ENCODE measurements around the gene NRN1L.
A peak's percentile ranks its signal among the peaks of the same experiment; 100 is the strongest.
"Not testable (repeated sequence)": the region's sequence is repeated elsewhere in the genome, so short reads cannot be mapped to it uniquely, and the experiment has no call there.

Gene NRN1L

GRCh38 chr16:67861877-67862276 is 22.8 kb upstream of the NRN1L start:
- no peak for DNase-seq

DNA sequence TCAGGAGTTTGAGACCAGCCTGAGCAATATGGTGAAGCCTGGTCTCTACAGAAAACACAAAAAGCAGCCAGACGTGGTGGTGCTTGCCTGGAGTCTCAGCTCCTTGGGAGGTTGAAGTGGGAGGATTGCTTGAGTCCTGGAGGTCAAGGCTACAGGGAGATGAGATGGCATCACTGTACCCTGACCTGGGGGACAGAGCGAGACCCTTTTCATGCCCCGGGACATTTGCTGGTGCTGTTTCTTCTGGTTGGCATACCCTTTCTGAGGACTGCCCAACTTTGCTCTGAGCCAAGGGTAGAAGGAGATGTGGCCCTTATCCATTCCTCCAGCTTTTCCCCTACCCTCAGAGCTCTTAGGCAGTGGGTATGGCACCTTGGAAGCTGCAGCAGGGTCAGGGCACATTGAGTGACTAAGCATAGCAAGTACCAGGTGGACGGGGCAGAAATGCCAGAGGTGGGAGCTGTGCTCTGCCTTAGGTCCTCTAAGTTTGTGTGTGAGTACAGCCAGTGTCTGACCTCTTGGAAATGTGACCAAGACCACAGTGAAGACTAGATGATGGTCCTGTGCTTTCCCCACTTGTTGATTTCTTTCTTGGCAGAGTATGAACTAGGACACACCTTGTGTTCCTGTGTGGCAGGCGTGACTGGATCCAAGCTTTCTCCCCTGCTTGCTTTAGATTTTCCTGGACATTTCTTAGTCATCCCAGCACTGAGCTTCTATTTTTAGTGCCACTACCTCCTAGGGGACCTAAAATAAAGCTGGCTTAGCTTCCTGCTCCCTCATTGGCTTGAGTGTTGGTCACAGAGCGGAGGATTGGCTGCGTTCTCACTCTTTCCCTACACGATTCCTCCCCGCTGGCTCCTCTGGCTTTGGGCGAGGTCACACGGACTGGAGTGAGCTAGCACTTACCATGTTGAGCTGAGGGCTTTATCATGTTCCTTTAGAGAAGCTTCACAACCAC is 21.8 kb upstream of the NRN1L start:
- DNase-seq: no peak

GRCh38 chr16:67864044-67864443 is 20.6 kb upstream of the NRN1L start:
- not testable (repeated sequence) for DNase-seq

DNA sequence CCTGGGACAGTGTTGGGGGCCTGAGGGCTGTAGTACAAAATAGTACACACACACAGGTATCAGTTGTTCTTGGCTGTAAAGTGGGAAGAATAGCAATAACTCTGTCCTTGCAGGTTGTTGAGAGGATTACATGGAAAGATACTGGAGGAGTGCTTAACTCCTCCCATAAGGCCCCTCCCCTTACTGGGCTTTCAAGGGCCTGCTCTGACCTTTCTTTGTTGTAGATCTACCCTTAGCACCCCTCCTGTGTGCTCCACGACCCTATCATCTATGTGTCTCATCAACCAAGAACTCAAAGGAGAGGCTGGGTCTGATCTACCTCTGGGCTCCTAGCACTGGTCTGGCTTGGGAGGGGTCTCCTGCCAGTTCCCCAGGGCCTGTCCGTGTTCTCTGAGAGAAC is 20.1 kb upstream of the NRN1L start:
- no peak for DNase-seq

DNA sequence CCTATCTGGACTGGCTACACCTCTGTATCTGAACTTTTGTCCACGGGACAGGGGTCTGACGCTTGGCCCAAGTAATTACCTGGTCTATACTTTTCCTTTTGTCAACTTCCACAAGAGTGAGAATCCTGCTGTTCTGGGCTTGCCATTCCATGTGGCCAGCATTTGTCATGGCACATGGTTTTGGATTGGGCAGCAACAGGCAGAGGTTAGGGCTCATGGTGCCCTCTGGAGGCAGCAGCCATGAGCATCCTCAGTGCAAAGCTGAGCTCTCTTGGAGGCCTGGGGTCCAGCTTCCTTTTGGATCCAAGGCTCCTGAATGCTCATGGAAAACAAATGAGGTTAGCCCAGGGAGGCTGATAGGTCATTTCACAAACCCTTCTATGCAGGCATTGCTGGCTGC is 19.4 kb upstream of the NRN1L start:
- no peak for DNase-seq

GRCh38 chr16:67868290-67868689 is 16.4 kb upstream of the NRN1L start:
- no peak for DNase-seq

DNA sequence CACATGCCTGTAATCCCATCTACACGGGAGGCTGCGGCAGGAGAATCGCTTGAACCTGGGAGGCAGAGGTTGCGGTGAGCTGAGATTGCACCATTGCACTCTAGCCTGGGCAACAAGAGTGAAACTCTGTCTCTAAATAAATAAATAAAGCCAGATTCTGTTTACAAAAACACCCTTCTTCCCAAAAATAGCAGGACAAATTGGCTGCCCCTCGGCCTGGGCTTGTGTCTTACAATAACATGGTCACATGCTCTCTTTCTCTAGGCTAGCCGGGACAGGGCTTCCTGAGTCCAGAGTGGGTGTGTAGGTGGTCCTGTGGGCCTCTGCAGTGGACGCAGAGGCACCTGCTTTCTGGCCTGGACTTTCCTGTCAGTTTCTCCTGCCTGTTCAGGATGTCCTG is 15.0 kb upstream of the NRN1L start:
- DNase-seq: no peak

GRCh38 chr16:67871256-67871655 is 13.4 kb upstream of the NRN1L start:
- no peak for DNase-seq

- no peak for DNase-seq
Observed at GRCh38 chr16:67872131-67872630, 12.5 kb upstream of the NRN1L start.

- DNase-seq: peak; percentile 92
Observed at GRCh38 chr16:67872631-67873434, 11.9 kb upstream of the NRN1L start, which contains the start of gene EDC4. Gene EDC4 (plus strand): TSS chr16:67873052. CDS start chr16:67873262, 210 bp downstream.

GRCh38 chr16:67873435-67874370 is 11.0 kb upstream of the NRN1L start:
- DNase-seq: peak; percentile 39

- DNase-seq: no peak
Observed at GRCh38 chr16:67874372-67874771, 10.3 kb upstream of the NRN1L start.

DNA sequence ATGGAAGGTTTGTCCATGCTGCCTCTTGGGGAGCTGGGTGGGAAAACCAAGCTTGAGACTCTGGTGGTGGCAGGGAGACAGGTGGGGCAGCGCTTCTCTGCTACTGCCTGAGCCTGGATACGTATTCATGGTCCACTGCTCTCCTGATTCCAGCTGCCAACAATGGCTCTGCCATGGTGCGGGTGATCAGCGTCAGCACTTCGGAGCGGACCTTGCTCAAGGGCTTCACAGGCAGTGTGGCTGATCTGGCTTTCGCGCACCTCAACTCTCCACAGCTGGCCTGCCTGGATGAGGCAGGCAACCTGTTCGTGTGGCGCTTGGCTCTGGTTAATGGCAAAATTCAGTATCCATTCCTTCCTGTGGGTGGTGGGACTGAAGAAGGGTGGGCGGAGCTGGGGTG is 7.6 kb upstream of the NRN1L start:
- no peak for DNase-seq

DNA sequence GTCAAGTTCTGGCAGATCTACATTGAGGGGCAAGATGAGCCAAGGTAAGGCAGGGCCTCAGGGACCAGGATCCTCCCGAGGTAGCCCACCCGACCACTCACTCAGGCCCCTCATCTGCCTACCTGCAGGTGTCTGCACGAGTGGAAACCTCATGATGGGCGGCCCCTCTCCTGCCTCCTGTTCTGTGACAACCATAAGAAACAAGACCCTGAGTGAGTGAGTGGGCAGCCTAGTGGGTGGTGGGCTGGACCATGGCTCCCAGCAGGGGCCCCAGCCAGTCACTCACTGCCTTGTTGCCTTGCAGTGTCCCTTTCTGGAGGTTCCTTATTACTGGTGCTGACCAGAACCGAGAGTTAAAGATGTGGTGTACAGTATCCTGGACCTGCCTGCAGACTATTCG is 6.5 kb upstream of the NRN1L start:
- DNase-seq: no peak

GRCh38 chr16:67878846-67879245 is 5.8 kb upstream of the NRN1L start:
- DNase-seq: no peak

- no peak for DNase-seq
Observed at GRCh38 chr16:67879462-67879861, 5.2 kb upstream of the NRN1L start.

DNA sequence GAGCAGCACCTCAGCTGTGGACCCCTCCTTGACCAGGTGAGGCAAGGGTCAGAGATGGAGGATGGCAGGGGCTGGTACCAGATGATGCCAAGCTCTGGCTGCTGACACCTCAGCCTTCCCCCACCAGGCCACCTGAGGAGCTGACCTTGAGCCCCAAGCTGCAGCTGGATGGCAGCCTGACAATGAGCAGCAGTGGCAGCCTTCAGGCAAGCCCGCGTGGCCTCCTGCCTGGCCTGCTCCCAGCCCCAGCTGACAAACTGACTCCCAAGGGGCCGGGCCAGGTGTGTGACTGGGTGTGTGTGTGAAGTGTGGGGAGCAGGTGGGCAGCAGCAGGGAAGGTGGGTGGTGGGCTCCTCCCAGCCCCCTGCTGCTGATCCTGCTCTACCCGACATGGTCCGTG is 4.7 kb upstream of the NRN1L start:
- DNase-seq: no peak

- DNase-seq: no peak
Observed at GRCh38 chr16:67880584-67880983, 4.1 kb upstream of the NRN1L start.

DNA sequence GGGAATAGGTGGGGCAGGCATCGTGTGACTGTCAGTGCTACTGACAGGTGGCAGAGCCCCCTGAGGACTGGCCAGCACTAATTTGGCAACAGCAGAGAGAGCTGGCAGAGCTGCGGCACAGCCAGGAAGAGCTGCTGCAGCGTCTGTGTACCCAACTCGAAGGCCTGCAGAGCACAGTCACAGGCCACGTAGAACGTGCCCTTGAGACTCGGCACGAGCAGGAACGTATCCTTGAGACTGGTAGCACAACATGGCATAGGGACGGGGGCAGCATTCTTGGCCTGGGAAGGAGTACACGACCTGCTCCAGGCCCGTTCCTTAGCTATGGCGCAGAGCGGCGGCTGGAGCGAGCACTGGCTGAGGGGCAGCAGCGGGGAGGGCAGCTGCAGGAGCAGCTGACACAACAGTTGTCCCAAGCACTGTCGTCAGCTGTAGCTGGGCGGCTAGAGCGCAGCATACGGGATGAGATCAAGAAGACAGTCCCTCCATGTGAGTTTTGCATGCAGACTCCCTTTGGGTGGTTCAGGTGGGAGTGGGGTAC is 3.0 kb upstream of the NRN1L start:
- no peak for DNase-seq

DNA sequence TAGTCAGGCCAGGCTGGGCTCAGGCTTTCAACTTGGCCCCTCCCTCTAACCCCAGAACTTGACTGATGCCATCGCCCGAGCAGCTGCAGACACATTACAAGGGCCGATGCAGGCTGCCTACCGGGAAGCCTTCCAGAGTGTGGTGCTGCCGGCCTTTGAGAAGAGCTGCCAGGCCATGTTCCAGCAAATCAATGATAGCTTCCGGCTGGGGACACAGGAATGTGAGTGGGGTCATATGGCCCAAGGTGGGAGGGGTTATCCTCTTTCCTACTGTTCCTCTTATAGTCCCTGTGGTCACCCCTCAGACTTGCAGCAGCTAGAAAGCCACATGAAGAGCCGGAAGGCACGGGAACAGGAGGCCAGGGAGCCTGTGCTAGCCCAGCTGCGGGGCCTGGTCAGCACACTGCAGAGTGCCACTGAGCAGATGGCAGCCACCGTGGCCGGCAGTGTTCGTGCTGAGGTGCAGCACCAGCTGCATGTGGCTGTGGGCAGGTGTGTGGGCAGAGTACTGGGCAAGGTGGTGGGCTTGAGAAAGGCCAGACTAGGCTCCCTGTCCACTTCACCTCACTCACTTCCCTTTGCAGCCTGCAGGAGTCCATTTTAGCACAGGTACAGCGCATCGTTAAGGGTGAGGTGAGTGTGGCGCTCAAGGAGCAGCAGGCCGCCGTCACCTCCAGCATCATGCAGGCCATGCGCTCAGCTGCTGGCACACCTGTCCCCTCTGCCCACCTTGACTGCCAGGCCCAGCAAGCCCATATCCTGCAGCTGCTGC is 2.1 kb upstream of the NRN1L start:
- DNase-seq: no peak

DNA sequence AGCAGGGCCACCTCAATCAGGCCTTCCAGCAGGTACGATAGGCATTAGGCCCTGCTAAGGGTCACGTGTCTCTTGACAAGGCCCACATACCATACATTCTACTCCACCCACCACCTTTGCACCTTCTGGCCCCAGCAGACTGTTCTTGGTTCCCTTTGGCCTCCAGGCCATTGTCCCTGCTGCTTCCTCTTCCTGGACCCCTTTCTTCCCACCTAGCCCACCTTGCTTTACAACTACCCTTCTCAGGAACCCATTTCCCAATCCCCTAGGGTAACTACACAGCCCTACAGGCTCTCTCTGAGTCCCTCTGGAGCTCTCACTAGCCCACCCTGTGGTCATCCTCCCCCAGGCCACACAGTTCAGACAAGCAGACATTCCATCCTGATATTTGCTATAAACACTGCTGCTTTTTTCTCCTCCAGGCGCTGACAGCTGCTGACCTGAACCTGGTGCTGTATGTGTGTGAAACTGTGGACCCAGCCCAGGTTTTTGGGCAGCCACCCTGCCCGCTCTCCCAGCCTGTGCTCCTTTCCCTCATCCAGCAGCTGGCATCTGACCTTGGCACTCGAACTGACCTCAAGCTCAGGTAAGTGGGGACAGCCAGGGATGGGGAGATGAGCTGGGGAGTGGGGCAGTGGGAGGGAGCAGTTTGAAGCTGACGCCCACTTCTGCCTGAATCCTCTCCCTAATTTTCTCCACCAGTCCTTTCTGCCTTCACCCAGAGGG is 1.4 kb upstream of the NRN1L start:
- DNase-seq: no peak
